Heart right ventricle (tissue), 16 donors: ENCODE measurements around the gene MSH2. TPM values are rescaled to one million over a fixed set of nuclear protein-coding genes. Genes with fewer than 3 reads are reported as not detected.

Experiments used
- ATAC-seq, 8 donors: fragments of 200-7000 bp; cut with Tn5 transposase; one replicate each; pipeline ENCODE4 v1.9.1; 2020; ENCODE audit warnings: mild to moderate bottlenecking in 8 of 8, moderate library complexity in 8 of 8, moderate number of reproducible peaks in 1 of 8
- DNase-seq, 2 donors: peaks; one replicate each; pipeline ENCODE4 v3.0.0-alpha.2; 2020
- H3K27ac ChIP-seq, 10 donors: fragments of 200-600 bp; sonication (generic) in 2 of 10; one replicate each; pipeline versions ENCODE4 v1.5.0 to v1.8.0; 2020 to 2022; ENCODE audit warnings: mild to moderate bottlenecking in 3 of 10
- H3K27me3 ChIP-seq, 7 donors: fragments of 200-600 bp; one replicate each; pipeline ENCODE4 v1.8.0; 2021 to 2022; ENCODE audit warnings: mild to moderate bottlenecking in 2 of 7
- H3K36me3 ChIP-seq, 9 donors: fragments of 200-600 bp; sonication (generic) in 1 of 9; one replicate each; pipeline versions ENCODE4 v1.5.0 to v1.8.0; 2020 to 2022; ENCODE audit warnings: mild to moderate bottlenecking in 2 of 9
- H3K4me1 ChIP-seq, 9 donors: fragments of 200-600 bp; sonication (generic) in 1 of 9; one replicate each; pipeline versions ENCODE4 v1.5.0 to v1.8.0; 2020 to 2022; ENCODE audit warnings: mild to moderate bottlenecking in 4 of 9
- H3K4me3 ChIP-seq, 10 donors: fragments of 200-600 bp; sonication (generic) in 2 of 10; one replicate each; pipeline versions ENCODE4 v1.5.0 to v1.8.0; 2020 to 2022; ENCODE audit warnings: mild to moderate bottlenecking in 7 of 10, moderate library complexity in 2 of 10
- H3K9me3 ChIP-seq, 11 donors: fragments of 200-600 bp in 10 of 11; sonication (generic) in 2 of 11; one replicate each; pipeline versions ENCODE4 v1.5.0 to v1.8.0; 2013 to 2022; ENCODE audit warnings: mild to moderate bottlenecking in 2 of 11, control low read depth in 1 of 11, moderate library complexity in 1 of 11
- CTCF ChIP-seq, 9 donors: fragments of 200-600 bp; sonication (generic) in 2 of 9; IDR thresholded peaks; one replicate each; pipeline versions ENCODE4 v1.5.0 to v1.8.0; 2021 to 2022; ENCODE audit warnings: antibody characterized with exemption in 9 of 9, mild to moderate bottlenecking in 5 of 9, moderate library complexity in 1 of 9
- WGBS, 2 donors: extraction: QIAGEN DNeasy Blood & Tissue Kit; methylation state at CpG; one replicate each; pipeline ENCODE4 v1.1.7; 2013; ENCODE audit warnings: inconsistent platforms in 1 of 2; 5-methylcytosine and 5-hydroxymethylcytosine counted together
- intact Hi-C, 10 donors: fragments of 100-400 bp; cut with DNase I; formaldehyde crosslinking; loops; one replicate each; pipeline versions ENCODE4 v1.11.1 to v1.14.2; 2022
- polyA plus RNA-seq, 2 donors: library from polyadenylated mRNA; stranded (reverse); fragments of 200-250 nt; gene quantifications; one replicate each; pipeline ENCODE4 v1.2.3, GENCODE V29; 2013
- total RNA-seq, 10 donors: library from RNA; stranded (reverse); fragmentation: NEBNext Ultra II Directional in 3 of 10; extraction: Animal tissue kit (Norgen Biotek cat#: 25700) in 3 of 10; gene quantifications; one replicate each; pipeline versions ENCODE4 v1.2.1 to v1.2.4, GENCODE V29; 2021 to 2023
- donor health status: Arrhythmogenic right ventricular cardiomyopathy.
- donor health status: ischemic (EF 13 %, LVEDD 7.1; RV severe dilation, severe dysfunction).
- donor health status: healthy with polysubstance abuse.
- donor health status: DM: no; HTN: yes; CAD: no.
- donor health status: DM: no; HTN: no; CAD: no.
- donor health status: ischemic (EF 25% LVEDD 6.9; RV normal size, moderate dysfunction).
- donor health status: ischemic (EF 25% LVEDD 5.7; RV mildly dilated, moderate dysfunction).
- donor health status: healthy.
- donor health status: DM: yes; HTN: yes; CAD: no.
- donor health status: Ischemic cardiomyopathy.
- donor health status: ischemic (EF 35%, LVEDD 5.7; RV mildly dilated, moderate dysfunction).
- donor health status: nonischemic (EF 11% LVEDD 7.7; RV severe dilation, severe dysfunction).
- donor health status: DM: yes; HTN: yes; CAD: no.
- donor health status: PGD.
- donor health status: ischemic (EF 29% LVEDD 5.4; RV normal size, mild dysfunction).
- donor health status: nonischemic (EF 23%, LVEDD 6.1; RV moderate dilation, normal function).

Gene MSH2
- total and polyA plus RNA-seq, 12 donors = 4.3 to 18.9 (median 15.9) TPM

GRCh38 chr2:47386551-47386950, 16.4 kb upstream of the MSH2 start:
- no peaks in the 10 kb centered on the region for H3K4me1 ChIP-seq
- ATAC-seq (no peak), DNase-seq (no peak)
- intact Hi-C loops = loop anchor here in 1 of 10 donors (5.0 kb wide), 1 partner anchor 49 kb away; no protein-coding TSS in a partner anchor
- WGBS, 2 donors = 91 to 93% methylated on average over 3 of the region's 3 CpGs
- H3K36me3 ChIP-seq = no peaks in the 10 kb centered on the region
- H3K27me3 ChIP-seq = no peaks in the 10 kb centered on the region
- H3K4me3 ChIP-seq = no peak overlapping the region
- no peaks in the 10 kb centered on the region for H3K9me3 ChIP-seq
- no peak overlapping the region for H3K27ac ChIP-seq
- TF ChIP-seq CTCF (IDR thresholded peaks at IDR 0.05) = no peak

- DNase-seq = no peak
- peaks cover 0 to 3% (median 0%) of the 10 kb centered on the region in 7 donors for H3K27me3 ChIP-seq
- no peak for TF ChIP-seq CTCF (IDR thresholded peaks at IDR 0.05)
- intact Hi-C loops = loop anchor here in 9 of 10 donors (1.0 to 5.0 kb wide), 4 partner anchors 52 to 54 kb away; no protein-coding TSS in a partner anchor
- H3K27ac ChIP-seq = no peak overlapping the region
- no peaks in the 10 kb centered on the region for H3K9me3 ChIP-seq
- no peak overlapping the region for H3K4me3 ChIP-seq
- no peak for ATAC-seq
- H3K4me1 ChIP-seq = no peaks in the 10 kb centered on the region
- 58 to 63% methylated on average over 2 of the region's 2 CpGs for WGBS, 2 donors
- no peaks in the 10 kb centered on the region for H3K36me3 ChIP-seq
Observed at GRCh38 chr2:47388888-47389287, 14.1 kb upstream of the MSH2 start.

GRCh38 chr2:47389692-47390091, 13.3 kb upstream of the MSH2 start:
- ATAC-seq = no peak
- H3K36me3 ChIP-seq = no peaks in the 10 kb centered on the region
- H3K4me1 ChIP-seq = no peaks in the 10 kb centered on the region
- H3K27ac ChIP-seq = no peak overlapping the region
- peaks cover 0 to 3% (median 0%) of the 10 kb centered on the region in 7 donors for H3K27me3 ChIP-seq
- 85 to 88% methylated on average over 1 of the region's 1 CpG for WGBS, 2 donors
- H3K4me3 ChIP-seq = no peak overlapping the region
- H3K9me3 ChIP-seq = no peaks in the 10 kb centered on the region
- no peak for DNase-seq
- TF ChIP-seq CTCF (IDR thresholded peaks at IDR 0.05) = no peak
- intact Hi-C loops = loop anchor here in 6 of 10 donors (2.0 to 5.0 kb wide), 4 partner anchors 51 to 55 kb away; no protein-coding TSS in a partner anchor

GRCh38 chr2:47401789-47402554, 984 bp upstream of the MSH2 start:
- H3K27ac ChIP-seq = peak overlapping the region in 7 of 10 donors; percentile 12 to 70 (median 67)
- no peaks in the 10 kb centered on the region for H3K36me3 ChIP-seq
- TF ChIP-seq CTCF (IDR thresholded peaks at IDR 0.05) = no peak
- H3K4me1 ChIP-seq = peaks cover 0 to 25% (median 17%) of the 10 kb centered on the region in 9 donors
- WGBS, 2 donors = 54 to 69% methylated on average over 36 of the region's 36 CpGs
- H3K4me3 ChIP-seq = peak overlapping the region; percentile 49 to 99 (median 90)
- intact Hi-C loops = no loop called here
- DNase-seq (no peak), ATAC-seq (no peak)
- H3K9me3 ChIP-seq = no peaks in the 10 kb centered on the region
- H3K27me3 ChIP-seq = no peaks in the 10 kb centered on the region
